Activated CD4-positive, CD25-positive, alpha-beta regulatory T cell treated with anti-CD3 and anti-CD28 coated beads, Interleukin-2, amount 50 U/mL, for 72 hours (primary cell): ENCODE results near the gene NRCAM.
"Not testable (repeated sequence)": the region's sequence is repeated elsewhere in the genome, so short reads cannot be mapped to it uniquely, and the experiment has no call there.

Source experiments
- DNase-seq: peaks from one replicate; pipeline ENCODE4 v3.0.0; 2021

Gene NRCAM

DNA sequence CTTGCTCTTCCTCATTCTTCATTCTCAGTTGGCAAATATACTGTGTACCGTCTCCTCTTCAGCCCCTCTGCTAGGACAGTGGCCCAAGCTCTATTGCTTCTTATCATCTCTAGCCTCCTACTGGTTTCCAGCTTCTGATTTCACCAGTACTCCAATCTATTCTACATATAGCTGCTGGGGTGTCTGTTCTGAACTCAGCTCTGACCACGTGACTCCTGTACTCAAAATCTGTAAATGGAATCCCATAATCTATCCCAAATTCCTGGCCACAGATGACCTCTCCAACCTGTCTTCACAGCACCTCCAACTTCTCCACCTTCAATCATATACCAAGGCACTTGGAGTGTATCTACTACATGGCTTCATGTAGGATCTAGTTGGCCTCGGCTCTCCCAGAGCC, 152.9 kb downstream of the NRCAM start:
- no peak for DNase-seq

DNA sequence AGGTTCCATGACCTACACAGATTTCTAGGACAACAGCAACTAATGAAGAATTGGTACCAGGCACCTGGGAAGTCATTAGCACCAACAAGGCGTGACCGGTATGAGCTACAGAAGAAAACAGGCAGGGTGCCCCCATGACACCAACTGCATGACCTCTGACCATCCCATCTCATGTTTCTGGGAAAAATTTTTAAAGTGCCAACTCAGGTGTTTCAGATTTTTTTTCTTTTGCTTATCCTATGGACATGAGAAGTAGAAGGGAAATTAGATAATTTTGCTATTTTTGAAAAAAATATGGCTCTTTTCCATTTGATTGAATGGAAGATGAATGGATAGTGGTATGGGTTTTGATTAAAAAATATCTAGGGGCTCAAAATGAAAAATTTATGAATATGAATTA, 154.8 kb downstream of the NRCAM start:
- no peak for DNase-seq

DNA sequence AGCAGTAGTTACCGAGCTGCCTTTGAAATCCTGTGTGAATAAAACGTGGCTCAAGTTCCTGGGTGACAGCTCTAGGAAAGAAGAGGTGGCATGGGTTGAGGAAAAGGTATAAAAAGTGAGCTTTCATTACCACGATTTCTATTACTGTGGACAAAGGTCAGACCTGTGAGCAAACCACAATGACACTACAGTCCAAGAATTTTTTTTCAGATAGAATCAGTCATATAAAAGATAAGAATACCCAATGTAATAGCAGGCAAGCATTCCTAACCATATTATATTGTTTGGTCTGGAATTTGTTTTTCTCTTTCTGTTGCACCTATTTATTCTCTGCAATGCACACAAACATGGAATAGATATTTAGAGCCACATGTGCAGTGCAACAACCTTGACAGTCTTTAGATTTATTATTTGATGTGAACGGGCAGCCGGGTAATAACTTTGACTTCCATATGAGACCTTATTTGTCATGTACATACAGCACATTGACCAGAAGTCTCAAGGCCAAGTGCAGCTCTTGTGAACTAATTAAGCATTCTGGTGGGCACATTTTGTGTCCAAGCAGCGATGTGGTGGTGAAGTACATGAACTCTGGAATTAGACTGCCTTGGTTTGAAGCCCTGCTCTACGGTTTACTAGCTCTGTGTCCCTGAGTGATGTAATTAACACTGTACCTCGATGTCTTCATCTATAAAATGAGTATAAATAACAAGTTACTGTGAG, 156.8 kb downstream of the NRCAM start:
- DNase-seq = no peak

DNA sequence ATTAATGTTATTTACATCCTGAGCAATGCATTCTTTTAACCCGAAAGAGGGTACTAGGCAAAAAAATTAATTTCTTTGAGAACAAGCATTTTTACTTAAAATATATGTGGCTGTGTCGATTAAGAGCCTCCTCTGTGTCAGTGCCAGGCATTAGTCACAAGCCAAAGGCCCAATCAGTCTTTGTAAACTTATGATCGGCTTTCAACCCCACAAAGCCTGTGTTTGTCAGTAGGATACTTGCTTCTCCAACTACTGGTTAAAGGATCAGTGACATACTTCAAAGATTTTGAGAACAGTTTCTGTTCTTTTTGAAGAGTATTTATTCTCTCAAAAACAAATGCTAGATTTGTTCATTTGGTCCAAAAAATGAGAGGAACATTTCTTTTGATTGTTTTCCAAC, 159.3 kb downstream of the NRCAM start:
- no peak for DNase-seq

DNA sequence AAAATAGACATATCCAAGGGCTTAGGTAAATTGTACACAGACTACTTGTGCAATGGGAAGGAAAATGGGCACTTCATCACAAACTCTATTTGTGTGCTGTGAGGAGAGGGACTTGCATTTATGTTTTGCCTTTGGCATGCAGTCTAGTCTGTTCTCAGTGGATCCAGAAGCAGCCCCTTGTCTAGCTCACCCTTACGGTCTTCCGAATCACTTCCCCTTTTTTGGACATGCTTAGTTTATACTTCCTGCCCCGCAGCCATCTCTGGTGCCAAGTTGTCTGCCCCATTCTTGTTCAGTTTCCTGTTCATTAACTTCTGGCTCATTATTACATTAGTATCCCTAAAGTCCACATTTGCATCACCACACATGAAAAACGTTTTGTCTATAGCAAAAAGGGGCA, 161.6 kb downstream of the NRCAM start:
- no peak for DNase-seq

DNA sequence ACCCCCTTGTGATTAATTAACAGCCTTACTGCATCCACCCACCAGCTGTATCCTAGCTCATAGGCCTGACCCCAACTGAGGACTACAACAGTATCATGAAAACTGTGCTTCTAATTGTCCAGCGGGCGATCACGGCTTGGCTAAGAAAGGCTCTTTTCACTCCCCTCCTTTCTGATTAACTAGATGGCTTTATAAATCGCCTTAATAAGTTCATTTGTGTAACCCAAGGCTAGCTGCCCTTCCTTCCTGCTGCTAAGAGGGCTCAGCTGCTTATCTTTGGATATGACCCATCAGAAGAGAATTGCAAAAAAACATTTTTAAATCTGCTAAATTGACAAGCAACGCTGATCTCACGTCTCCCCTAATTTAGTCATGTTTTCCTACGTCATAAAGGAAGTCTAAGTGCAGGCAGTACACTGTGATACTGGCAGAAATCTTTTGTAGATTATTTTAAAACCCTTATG, 163.1 kb downstream of the NRCAM start:
- DNase-seq = no peak

DNA sequence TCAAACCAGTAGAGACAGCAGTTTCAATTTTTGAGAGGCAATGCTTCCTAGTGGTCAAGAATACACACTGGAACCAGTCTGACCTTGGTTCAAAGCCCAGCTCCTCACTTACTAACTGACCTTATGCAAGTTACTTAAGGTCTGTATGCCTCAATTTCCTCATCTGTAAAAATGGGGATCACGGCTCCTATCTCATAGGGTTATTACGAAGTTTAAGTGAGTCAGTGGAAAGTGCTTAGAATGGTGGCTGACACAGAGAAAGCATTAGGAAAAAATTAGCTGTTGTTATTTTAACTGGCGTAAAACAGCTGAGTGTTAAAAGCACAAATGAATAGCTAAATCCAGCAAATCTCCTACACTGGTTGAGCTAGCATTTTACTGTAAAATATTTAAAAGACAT, 163.7 kb downstream of the NRCAM start:
- no peak for DNase-seq

DNA sequence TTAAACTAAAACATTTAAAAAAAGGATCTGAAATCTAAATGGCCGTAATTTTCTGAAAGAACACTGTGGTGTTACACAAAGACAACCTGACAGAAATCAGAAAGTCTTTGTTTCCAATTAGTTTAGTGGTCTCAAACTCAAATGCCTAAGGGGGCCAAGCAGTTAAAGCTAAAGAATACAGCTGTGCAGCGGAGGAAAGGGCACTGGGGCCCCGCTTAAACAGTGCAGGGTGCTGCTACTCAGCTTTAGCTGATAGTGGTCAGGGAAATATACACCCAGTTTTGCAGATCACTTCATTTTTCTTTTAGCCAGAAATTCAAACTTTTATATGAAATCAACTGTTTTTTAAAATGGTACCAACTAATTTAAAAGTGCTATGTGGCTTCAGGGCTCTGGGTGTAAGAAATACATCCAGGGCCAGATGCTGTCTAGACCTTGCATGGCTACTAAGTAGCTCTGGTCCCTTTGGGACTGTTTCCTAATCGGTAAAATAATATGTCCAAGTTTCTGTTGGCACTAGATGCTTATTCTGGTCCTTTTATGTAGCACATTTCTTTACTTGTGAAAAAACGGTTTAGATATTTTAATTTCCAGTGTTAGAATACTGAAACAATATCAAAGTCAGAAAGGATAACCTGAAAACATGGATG, 164.3 kb downstream of the NRCAM start:
- no peak for DNase-seq

DNA sequence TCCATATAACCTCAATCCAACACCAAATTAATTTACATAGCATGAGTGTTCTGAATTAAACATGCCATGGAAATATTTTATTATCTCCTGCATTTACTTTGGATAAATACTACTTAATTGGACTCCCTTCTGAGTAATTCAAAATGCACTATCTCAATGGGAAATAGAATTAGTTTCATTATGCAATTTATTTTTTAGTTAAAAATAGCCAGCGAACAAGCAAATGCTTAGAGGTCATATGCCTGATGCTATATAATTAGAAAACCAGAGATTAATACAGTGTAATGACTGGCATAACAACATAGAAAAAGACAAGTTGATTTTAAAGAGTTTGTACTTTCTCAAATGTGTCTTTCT, 165.1 kb downstream of the NRCAM start:
- no peak for DNase-seq

DNA sequence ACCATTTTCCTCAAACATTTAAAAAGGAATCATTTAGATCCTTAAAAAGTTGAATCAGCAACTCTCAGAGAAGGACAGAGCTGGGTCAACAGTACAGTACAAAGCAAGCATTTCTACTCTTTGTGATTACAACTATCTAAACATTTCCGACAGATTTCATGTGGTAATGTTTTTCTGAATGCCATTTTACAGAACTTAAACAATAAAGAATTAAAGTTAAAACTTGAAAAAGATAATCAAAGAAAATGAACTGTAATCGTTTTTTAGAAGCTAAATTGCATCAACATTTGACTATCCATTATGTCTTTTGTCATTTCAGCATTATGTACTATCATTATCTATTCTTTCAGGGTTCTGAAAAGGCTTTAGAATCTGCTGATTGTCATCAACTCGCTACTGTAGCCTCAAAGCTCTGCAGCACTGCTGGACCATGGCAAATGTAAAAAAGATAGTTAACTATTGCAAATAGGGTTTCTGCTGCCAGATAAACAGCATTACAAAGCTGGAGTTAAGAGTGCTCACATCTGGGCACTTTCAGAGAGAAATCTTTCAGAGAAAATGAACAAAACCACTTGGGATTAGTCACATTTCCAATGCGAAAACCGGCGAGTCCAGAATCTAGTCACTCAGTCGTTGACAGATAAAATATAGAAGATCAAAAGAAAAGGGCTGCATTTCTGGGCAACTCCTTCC, 165.6 kb downstream of the NRCAM start:
- no peak for DNase-seq

DNA sequence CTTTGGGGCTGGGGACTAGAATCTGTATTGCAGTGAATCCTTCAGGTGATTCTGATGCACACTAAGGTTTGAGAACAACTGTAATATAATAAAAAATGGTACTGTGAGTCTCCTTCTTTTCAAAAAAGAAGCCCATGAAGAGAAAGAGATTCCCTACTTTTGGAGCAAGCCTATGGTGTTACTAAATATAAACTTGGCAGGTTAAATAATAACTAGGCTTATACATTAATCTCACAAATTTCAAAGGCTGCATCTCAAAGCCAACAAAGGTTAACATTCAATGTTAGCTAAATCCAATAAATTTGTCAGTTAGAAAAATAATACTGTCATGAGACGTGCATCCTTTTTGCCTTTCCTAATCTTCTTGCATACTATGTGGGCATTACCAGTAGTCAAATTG, 166.4 kb downstream of the NRCAM start:
- no peak for DNase-seq

DNA sequence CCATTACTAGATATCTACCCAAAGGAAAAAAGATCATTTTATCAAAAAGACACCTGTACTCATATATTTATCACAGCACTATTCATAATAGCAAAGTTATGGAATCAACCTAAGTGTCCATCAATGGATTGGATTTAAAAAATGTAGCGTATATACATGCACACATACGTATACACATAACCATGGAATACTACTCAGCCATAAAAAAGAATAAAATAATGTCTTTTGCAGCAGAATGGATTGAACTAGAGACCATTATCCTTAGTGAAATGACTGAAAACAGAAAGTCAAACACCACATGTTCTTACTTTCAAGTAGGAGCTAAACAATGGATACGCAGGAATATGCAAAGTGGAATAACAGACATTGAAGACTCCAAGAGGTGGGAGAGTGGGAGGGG, 168.4 kb downstream of the NRCAM start:
- DNase-seq = no peak

DNA sequence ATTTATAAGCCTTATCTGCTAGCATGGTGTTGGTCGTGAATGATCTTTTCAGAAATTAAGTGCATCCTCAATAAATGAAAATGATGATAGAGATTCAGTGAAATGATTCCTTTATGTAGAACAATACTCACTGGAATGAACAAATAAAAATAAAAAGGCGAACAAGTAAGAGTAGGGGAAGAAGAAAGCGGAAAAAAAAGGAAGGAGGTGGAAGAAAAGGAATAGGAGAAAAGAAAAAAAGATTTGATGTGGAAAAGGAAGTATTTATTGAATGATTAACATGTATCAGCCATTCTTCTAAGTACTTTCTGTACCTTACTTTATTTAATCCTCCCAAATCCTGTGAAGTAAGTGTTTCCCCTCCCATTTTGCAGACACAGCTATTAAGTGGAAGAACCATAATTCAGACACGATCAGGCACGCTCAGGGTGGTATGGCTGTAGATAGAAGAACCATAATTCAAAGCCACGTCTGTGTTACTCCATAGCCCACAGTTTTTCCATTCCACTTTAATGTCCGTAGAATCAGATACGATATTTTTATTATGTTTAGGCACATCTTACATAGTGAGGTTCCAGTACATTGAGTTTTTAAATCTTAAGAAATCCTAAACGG, 169.8 kb downstream of the NRCAM start:
- DNase-seq = no peak

DNA sequence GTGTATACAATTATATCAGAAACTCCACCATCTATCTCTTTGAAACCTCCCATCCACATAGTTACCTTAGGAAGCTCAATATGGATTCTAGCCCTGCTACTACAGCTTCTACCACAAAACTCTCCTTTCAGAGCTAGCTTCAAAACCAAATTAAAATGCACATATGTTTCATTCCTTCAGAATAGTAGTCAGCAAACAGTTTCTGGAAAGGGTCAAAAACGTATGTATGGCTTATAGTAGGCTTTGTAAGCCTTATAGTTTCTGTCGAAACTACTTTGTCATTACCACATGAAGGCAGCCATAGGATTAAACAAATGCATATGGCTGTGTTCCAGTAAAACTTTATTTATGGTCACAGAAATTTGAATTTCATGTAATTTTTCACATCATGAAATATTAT, 170.5 kb downstream of the NRCAM start:
- DNase-seq = no peak

DNA sequence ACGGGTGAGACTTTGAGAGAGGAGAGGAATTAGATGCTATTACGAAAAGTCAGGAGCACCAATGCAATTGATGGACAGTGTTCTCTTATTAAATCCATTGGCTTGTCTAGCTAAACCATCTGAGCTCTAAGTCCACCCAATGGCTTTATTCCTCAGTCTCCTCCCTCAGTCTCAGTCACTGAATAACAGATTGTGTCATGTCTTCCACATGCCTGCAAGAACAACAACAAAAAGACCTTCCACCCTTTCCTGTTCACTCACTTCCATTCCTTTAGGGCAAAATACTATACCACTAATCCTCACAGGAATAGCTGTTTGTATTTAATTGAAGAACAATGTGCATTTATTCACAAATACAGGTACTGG, 171.2 kb downstream of the NRCAM start:
- no peak for DNase-seq

DNA sequence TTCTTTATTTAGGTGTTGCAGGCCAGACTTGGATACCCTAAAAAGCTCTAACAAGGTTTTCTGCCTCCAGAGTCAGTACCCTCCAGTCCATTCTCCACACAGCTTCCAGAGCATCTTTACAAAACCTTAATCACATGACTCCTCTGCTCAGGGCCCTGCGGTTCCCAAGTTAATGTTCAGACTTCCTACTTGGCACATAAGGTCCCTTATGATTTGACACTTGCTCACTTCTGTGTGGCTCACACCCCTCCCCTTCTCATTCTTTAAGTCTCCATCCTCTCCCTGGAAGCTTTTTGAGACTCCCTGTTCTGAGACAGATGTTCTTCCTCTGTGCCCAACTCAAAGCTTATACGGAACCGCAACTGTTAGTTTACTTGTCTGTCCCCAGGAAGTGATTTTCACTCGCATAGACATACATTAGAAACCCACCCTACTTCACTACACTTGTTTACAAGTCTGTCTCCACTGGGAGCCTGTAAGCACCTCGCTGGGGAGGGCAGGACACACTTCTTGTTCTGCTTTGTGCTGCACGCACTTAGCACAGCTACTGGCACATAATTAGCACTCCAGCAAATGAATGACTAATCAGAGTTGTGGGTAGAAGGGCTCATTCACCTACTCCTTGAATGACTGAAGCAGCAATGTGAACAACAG, 171.8 kb downstream of the NRCAM start:
- DNase-seq = no peak

DNA sequence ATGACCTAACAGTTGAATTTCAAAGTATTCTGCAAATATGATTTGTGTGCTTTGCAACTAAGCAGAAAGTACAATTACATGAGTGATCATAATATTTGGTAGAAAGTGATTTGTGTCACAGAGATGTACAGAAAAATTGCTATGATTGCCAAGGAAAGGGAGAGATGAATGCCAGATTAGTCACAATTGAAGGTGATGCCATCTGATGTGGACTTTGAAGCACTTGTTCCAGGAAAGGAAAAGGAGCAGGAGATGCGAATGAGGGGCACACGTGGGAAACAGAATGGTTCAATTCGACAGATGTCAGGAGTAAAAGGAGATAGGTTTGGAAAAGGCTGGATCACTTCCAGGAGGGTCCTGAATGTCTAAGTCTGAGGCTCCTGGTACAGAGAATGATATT, 173.0 kb downstream of the NRCAM start:
- DNase-seq = no peak

DNA sequence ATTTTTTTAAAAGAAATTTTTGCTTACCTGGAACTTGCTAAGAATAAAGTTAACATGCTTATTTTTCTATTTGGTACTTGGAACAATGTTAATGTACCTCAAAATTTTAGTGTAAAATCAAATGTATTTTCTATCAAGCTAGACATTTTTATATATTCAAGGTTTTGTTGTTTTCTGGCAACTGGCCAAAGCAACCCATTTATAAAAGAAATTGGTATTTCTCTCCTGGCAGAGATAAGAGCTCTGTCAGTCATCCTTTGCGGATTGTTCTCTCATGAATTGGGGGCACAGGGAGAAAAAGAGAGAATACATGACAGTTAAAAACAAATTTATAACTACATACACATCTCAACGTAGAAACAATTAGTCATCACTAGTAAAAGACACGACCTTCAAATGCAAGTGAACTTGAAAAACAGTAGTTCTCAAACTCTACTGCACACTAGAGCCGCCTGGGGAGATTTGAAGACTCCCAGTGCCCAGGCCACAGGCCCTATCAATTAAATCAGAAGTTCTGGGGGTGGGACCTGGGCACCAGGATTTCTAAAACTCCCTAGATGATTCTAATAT, 173.7 kb downstream of the NRCAM start:
- no peak for DNase-seq

DNA sequence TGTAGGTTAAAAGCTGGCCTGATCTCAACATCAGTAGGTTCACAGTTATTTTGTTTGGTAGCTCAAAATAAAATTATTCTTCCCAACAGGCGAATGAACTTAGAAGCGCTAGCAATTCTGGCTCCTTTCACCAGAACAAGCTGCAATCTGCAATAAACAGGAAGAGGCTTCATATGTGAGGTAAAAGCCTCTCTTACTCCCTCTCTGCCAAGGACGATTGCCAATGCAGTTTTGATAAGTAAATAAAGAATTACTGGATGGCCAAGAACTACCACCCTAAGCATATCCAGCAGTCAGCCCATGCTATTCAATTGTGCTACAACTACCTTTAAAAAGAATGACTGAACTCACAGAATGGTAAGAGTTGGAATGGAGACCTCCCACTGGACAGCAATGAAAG, 176.1 kb downstream of the NRCAM start:
- no peak for DNase-seq

DNA sequence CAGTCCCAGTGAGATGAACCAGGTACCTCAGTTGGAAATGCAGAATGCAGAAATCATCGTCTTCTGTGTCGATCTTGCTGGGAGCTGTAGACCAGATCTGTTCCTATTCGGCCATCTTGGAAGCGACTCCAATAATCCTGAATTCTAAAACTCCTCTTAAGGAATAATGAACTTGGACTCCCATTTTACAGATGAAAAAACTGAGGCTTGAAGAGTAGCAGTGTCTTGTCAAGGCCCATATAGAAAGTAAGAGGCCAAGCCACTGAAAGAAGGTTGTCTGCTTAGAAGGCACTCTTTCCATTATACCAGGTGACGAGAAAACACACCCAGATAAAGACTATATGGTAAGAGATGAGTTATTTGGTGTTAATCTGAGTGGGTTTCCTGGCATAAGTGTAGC, 177.5 kb downstream of the NRCAM start:
- no peak for DNase-seq

DNA sequence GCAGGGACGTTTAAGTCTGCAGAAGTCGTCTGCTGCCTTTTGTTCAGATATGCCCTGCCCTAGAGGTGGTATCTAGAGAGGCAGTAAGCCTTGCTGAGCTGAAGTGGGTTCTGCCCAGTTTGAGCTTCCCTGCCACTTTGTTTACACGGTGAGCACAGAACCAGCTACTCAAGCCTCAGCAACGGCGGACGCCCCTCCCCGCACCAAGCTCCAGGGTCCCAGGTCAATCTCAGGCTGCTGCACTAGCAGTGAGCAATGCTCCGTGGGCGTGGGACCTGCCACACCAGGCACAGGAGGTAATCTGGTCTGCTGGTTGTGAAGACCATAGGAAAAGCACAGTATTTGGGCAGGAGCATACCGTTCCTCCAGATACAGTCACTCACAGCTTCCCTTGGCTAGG, 178.0 kb downstream of the NRCAM start:
- DNase-seq = no peak

DNA sequence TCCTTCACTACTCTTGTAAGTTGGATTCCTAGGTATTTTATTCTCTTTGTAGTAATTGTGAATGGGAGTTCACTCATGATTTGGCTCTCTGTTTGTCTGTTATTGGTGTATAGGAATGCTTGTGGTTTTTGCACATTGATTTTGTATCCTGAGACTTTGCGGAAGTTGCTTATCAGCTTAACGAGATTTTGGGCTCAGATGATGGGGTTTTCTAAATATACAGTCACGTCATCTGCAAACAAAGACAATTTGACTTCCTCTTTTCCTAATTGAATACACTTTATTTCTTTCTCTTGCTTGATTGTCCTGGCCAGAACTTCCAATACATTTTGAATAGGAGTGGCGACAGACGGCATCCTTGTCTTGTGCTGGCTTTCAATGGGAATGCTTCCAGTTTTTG, 181.8 kb downstream of the NRCAM start:
- DNase-seq = not testable (repeated sequence)

DNA sequence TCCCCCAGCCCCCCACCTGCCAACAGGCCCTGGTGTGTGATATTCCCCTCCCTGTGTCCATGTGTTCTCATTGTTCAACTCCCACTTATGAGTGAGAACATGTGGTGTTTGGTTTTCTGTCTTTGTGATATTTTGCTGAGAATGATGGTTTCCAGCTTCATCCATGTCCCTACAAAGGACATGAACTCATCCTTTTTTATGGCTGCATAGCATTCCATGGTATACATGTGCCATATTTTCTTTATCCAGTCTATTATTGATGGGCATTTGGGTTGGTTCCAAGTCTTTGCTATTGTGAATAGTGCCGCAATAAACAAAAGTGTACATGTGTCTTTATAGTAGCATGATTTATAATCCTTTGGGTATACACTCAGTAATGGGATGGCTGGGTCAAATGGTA, 183.3 kb downstream of the NRCAM start:
- DNase-seq = not testable (repeated sequence)
